C1 segment of cervical spinal cord (tissue), 14 donors: ENCODE measurements around the gene DAB2IP.

ENCODE experiments used
- DNase-seq, 14 donors: peaks; one replicate each; lab custom pipeline; 2025; lab: John Stamatoyannopoulos, UW

The DAB2IP gene

DNA sequence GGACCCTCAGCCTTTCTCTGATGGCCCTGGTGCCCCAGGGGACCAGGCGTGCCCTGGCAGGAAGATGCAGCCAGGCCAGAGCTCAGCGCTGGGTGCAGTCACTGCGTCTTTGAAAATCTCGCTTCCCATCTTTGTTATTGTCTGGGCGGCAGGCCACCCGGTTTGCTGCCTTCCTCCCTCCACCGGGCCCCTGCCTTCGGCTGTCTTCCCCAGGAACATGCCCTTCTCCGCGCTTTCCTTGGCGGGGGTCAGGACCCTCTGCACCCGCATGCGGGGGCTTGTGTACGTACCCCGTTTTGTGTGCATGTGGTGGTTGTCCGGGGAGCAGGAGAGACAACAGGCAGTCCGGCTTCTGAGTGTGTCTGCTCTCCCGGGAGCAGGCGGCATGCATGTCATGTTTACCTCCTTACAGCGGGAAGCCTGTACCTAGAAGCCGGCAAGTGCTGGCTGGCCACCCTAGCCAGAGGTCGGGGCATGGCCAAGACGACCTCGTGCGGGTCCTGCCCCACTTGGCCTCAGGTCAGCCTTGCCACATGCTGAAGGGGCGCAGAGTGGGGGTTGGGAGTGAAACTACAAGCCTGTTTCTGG lies 49.5 kb downstream of the DAB2IP start:
- DNase-seq = peak in 2 of 14 donors; percentile 11 to 38

DNA sequence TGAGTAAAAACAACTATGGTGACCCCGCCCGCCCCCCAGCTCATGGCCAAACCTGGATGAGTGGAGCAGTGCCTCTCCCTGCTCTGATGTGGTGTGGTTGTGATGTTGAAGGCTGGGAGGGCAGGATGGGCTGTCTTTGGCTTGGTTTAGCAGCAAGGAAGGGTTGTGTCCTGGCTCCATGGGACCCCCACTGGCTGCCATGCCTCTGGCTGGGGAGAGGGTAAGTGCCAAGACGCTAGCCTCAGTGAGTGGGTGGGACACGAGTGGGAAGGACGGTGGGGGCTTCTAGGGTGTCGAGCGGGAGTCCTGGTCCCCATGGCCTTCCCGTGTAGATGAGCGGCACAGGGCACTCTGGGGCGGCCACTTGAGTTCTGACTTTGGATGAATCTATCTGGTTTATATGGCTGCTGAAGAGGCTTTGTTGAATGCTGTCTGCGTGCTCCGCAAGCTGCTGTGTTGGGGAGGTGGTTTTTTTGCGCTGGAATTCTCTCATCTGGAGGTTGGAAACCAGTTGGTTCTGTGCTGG lies 50.4 kb downstream of the DAB2IP start:
- DNase-seq = no peak

DNA sequence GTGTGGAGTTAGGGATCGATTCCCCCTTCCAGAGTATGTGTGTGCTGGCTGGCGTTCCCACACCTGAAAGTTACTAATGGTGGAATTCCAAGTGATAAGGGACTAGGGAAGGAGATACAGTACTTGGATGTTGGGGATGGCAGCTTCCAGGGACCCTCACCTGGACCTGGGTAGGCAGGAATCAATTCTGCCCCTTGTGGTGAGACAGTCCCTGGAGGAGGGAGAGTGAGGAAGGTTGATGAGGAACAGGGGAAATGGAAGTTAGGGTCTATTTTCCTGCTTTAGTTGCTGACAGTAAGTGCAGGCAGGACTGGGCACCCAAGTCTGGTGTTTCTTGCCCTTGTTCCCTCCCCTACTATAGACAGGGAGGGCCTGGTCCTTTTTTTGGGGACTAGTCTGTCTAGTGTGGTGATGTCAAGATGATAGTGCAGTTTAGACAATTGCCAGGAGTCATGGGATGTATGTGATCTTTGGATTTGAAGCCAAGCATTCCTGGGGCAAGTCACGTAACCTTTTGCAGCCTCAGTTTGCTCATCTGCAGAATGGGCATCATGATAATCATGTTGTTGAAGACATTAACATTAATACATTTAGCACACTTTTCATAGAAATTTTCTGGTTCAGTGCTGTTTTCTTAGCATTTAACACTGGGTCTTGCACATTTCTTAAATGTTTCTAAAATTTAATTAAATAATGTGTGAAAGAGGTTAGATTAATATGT lies 51.7 kb downstream of the DAB2IP start:
- DNase-seq = no peak

DNA sequence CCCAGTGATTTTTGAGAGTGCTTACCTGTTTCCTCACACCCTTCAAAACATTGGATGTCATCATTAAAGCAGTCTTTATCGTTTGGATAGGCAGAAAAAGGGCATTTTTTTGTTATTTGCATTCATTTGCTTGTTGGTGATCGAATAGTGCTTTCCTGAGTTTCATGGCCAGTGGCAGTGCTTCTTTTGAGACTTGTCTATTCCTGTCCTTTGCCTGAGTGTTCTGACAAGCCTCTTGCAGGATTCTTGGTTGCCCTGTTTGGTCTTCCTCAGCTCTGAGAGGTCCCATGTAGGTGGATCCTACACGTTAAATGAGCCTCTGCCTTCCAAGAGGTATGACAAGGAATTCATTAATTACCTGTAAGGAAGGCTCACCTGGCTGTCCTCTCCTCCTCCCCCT lies 52.8 kb downstream of the DAB2IP start:
- DNase-seq = no peak

DNA sequence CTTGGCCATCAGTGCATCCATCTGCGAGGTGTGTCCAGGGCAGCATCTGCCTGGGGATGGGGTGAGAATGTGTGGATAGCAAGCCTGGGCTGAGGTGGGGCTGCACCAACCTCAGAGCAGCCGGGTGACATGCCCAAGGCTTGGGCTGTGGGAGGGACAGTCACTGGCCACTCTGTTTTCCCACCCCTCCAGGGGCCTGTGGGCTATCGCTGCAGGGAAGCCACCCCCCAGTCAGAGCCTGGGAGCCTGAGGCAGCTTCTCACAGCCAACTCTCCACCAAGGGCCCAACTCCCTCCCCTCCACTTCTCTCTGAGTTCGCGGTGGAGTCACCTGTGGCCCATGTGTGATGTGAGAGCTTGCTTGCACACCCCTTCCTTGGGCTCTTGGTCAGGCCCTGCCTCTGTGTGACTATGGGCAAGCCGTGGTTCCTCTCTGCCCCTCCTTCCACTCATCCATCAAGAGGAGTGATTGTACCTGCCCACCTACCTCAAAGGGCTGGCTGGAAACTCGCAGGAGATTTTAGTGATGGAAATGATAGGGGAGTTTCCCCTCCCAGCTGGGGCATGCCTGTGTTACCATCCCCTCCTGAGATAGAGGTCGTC lies 54.8 kb downstream of the DAB2IP start:
- no peak for DNase-seq

DNA sequence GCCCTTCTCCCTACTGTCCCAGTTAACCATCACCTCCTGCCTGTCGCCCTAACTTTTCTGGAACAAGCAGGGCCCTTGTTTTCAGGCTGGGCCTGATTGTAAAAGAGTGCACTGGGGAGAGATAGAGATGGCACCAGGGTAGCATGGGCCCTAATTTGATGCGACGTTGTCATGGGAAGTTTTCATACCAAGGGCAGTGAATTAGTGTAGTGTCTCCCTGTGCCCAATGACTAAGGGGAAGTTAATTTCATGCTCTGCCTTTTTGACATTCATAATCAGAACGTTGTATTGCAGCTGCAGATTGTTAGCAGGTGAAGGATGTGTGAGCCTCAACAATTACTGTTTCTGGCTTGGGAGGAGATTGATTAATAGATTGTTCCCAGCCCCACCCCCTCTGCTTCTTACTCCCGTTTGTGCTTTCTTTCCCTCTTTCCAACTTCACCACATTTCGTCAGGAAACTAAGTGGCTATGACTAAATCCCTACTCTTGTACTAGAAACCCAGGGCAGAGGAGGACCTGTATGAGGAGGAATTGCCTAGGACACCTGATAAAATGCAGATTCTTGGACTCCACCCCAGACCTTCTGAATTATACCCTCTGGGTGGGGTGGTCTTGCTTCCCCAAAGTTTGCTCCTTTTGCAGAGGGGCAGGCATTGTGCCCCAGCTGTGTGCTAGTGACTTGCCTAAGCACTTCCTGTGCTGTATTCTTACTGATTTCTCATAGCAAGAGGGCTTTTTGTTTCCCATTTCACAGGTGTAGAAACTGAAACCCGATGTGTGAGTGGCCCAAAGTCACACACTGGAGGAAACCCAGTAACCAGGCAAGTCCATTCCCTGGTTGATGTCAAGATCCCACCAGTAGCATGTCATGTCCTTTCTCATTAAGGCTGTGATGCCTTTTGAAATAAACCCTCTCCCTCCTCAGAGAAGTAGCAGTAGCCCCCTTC lies 56.3 kb downstream of the DAB2IP start:
- DNase-seq = no peak

DNA sequence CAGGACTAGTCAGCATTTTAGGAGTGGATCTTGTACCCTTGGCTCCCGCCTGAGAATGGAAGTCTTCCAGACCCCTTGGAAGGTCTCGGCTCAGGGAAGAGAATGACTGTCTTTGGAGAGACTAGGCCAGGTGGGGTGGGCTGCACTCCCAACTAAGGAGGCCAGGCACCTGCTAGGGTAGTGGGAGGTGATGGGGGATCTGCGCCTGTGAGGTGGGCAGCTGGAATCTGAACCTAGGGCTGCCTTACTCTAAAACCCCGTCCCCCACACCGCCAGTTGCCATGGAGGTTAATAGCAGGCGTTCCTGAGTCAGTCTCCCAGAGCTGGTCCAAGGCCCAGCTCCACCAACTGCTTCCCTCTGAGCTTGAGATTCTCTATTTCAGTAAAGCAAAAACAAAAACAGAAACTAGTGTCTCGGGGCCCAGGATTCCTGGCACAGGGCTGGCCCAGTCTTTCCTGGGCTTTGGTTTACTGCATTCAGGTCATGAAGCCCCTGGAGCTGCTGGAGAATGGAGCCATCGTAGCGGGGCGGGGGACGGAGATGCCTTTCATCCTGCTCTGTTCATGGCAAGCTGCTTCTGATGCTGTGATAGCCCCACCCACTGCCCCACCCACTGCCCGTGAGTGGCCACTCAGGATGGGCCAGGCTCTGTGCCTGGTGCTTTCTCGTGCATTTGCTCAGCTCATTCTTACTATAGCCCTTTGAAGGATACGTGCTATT lies 57.5 kb downstream of the DAB2IP start:
- peak in 6 of 14 donors; percentile 34 to 81 (median 56) for DNase-seq

DNA sequence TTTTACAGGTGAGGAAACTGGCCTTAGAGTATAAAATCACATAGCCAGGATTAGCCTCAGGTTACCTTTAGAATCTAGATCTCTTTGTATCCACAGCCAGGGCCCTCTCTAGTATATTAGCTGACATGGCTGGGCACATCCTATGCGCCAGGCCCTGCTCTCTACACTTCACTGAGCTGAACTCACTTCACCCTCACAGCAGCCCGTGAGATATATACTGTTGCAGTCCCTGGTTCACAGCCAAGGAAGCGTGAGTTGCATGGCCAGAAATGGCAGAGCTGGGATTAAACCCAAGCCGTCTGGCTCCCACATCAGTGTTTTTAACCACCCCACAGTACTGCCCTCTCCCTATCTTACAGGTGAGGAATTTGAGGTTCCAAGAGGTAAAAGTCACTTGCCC lies 58.4 kb downstream of the DAB2IP start:
- DNase-seq = no peak

DNA sequence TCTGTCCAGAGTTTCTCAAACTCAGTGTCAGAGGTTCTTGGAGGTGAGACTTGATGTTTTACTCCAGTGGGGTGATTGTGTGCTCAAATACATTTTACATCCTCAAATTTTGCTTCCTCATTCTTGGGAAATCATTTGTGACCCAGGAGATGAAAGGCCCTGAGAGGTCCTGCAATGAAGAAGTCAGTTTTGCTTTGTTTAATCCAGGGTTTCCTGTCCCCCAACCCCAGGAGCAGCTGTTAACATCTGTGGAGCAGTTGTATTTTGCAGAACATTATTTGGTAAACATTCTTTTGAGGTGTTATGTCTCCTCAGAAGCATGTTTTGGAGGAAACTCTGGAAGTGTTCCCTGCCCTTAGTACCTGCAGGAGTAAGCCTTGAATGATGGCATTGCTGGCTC lies 59.8 kb downstream of the DAB2IP start:
- DNase-seq = no peak

DNA sequence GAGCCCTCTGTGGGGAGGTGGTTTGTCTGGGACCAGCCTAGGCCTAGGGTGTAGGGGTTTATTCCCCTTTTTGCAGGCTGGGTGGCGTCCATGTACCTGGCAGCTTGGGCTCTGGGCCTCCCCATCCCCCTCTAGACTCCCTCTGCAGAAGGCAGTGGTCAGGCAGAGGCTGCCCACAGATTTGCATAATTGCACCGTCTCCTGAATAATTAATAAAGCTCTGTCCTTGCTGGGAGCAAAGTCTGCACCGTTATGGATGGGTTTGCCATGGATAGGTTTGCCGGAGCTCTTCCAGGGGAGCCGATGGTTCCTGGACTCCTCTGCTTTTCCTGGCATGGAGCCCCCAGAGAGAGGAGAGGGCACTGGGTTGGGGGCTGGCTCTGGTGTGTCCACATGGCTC lies 60.4 kb downstream of the DAB2IP start:
- DNase-seq = peak in 1 of 14 donors; percentile 20

DNA sequence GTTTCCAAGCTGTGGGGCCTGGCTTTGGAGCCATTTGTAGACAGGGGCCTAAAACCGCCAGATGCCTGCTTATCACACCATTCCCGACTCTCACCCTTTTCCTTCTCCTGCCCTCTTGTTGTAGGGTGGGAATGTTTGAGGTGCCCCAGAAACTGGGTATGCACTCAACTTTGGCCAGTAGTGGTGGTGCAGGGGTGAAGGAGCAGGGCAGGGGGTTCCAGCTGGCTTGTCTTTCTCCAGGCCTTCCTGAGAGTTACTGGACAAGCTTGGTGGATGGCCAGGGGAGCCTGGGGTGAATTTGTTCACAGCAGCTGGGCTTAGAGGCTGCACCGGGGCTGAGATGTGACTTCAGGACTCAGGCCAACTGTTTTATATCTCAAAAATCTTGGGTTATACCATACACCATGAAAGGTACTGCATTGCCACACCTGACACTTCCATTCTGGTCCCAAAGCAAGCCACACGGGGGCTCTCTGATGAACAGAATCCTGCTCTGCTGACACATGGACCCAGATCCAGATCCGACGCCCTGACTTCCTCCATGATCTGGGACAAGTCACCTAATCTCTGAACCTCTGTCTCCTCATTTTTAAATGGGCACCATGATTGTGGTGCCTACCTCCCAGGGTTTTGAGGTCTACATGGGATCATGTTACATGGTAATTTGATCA lies 62.1 kb downstream of the DAB2IP start:
- peak in 1 of 14 donors; percentile 51 for DNase-seq

DNA sequence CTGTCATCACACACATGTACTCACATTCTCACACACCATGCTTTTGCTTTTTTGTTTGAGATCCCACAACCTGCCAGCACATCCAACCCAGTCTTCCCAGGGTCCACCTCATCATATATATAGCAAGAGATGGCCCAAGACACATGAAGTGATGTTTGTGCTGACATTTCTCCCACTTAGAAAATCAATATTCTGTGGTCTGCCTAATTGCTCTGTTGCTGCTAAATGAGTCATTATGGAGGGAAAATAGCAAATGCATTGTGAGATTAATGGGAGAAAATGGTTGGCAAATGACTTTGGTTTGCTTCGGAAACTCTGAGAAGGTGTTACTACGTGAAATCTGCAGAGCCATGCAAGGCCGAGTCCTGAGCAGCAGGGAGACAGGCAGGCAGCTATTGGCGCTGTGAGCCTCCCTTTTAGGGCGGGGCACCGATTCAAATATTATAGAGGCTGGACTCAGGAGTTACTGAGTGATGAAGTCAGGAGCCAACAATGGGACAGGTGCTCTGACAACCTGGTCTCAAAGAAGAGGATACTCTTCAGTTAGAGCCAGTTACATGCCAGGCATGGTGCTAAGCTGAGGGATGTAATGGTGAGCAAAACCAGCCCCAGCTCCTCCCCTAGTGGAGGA lies 62.8 kb downstream of the DAB2IP start:
- DNase-seq = no peak

DNA sequence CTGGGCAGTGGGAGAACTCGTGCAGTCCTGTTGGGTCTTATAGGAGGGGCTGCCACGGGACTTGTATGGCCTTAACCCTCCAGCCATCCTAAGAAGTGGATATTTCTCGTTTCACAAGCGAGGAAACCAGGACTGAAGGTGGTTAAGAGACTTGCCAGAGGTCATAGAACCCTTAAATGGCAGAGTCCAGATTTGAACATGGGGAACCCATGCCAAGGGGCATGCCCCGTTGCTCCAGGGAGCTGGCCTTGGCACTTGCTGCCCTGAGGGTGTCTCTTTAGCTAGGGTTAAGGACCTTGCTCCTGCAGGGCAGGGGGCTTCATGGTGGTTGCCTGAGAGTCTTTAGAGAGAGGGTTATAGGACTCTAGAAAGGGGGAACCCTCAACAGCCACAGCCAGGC lies 63.4 kb downstream of the DAB2IP start:
- no peak for DNase-seq

DNA sequence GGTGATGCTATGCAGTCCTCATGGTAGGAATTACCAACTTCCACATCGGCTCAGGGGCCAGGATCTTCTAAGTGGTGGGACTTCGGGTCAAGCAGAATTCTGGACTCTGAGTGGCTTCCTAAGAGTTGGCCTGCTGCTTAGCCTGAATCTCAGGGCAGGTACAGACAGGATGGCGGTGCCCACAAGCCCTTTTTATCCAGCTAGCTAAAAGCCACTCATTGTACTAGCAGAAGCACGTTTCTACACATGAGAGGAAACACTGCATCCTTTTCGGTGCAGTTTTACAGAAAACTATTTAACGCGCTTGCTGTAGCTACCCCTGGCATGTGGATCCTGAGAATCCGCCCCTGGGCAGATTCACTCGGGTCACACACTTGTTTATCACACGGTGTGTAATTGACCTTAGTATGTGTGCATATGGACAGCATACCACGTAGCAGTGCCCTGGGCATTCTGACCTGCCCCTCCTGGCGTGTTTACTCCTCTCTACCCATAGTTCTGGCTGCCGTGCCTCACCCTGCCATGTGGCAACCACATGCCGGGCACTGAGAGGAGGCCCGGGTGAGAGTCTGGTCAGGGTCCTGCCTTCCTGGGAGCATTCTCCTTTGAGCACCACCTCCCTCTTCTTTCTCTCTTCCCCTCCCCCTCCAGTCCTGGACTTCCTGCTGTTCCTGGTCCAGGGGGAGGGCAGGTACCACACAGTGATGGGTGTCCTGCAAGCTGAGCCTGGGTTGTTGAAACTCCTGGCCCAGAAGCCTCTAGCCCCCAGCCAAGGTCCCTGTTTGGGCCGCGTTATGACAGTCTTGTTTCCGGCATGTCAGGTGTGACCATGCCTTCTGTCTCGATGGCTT lies 65.9 kb downstream of the DAB2IP start:
- no peak for DNase-seq

DNA sequence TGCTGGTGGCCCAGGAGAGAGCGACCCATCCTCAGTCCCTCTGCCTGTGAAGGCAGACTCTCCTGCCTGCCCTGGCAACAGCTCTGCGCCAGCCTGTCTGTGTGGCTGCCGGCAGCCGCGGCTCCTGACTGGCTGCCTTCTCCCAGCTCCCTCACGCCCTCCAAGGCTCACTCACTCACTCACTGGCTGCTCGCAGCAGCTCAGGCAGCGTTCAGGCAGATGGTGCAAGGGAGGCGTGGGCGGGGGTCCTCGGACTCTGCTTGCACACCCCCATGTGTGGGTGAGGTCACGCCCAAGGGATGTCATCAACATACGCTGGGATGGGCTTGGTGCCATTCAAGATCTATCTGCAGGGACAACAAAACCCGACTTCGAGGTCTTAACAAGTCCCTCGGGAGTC lies 66.7 kb downstream of the DAB2IP start:
- peak in 11 of 14 donors; percentile 18 to 78 (median 37) for DNase-seq

DNA sequence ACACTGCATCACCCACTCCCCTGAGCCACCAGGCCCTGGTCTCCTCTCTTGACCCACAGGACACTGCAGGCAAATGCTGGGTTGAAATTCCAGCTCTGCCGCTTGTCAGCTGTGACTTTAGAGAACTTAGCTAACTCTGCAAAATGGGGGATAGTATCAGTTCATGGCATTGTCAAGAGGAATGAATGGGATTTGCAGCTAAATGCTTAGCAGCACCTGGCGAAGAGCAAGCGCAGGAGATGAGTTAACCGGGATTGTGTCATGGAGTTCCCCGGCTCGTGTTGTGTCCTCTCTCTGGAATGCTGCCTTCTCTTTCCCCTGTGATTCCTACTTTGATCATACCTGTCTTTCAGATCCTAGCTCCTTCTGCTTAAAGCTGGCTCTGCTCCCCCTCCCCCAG lies 67.1 kb downstream of the DAB2IP start:
- DNase-seq = no peak

DNA sequence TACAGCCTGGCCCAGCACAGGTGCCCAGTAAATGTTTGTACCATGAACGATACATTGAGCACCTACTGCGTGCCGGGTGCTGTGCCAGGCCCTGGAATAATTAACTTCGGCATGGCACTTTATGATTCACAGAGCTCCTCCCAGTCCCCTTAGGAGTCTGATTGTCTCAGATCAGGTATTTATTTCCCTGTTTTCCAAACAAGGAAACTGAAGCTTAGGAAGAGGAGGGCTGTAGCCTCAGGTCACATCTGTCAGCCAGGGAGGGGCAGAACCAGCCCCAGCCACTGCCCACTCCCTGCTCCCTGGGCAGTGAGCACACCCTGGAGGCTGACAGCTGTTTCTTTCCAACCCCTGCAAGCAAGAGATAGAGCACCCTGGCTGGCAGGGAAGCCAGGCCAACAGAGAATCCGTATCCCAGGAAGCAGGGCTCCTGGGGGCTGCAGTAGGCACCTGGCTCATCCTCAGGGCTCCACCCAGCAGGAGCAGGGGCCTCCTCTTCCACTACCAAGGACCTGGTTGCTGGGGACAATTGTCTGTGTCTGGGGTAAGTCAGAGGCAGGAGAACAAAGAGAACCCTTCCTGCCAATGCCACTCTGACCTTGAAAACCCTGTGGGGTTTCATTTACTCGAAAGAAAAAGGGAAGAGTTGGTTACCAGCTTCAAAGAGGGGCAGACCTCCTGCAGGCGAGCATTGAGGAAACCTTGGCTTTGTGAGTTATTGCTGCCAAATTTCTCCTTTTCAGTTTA lies 69.0 kb downstream of the DAB2IP start:
- no peak for DNase-seq

DNA sequence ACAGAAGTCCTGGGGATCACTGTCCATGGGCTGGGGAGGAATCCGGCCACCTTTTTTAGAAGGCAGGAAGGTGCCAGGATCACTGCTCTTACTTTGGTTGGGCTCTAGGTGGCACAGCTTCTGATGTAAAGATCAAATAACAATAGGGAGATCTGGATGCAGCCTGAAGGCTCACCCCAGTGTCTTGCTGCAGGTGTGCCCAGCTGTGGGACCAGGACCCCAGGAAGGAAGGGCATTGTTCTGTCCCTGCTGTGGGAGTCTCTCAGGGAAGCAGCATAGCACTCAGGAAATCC lies 69.6 kb downstream of the DAB2IP start:
- no peak for DNase-seq

DNA sequence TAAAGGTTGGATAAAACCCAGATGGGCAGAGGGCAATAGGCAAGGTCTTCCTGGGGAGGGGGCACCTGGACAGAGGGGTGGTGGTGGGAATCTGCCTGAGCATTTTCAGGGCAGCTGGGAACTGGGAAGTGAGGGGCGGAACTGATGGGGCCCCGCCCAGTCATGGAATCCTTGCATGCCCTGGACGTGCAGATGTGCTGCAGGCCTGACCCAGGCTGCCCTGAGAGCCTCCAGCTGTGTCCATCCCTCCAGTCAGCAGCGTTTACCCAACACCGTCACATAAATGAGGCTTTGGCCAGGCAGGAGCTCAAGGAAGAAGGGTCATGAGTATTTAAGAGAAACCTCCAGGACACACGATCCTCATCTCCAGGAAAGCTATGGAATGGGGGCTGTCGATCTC lies 70.3 kb downstream of the DAB2IP start:
- DNase-seq = no peak
